Activated naive CD8-positive, alpha-beta T cell treated with anti-CD3 and anti-CD28 coated beads, Interleukin-2, amount 50 U/mL, for 24 hours (primary cell): Measurements from ENCODE around the gene GNL1.
"Not testable (repeated sequence)": the region's sequence is repeated elsewhere in the genome, so short reads cannot be mapped to it uniquely, and the experiment has no call there.

Experiments used
- ATAC-seq: fragments of 150-1000 bp; cut with Tn5 transposase; one replicate; pipeline ENCODE4 v1.10.0; 2021
- DNase-seq: peaks from one replicate; pipeline ENCODE4 v3.0.0; 2021
- H3K27ac Mint-ChIP-seq: one replicate; pipeline ENCODE4 v1.8.0; 2021; ENCODE audit warnings: mild to moderate bottlenecking, mixed read lengths
- H3K27me3 Mint-ChIP-seq: one replicate; pipeline ENCODE4 v1.8.0; 2021; ENCODE audit warnings: mixed read lengths
- H3K36me3 Mint-ChIP-seq: one replicate; pipeline ENCODE4 v1.8.0; 2021; ENCODE audit warnings: low read depth, mixed read lengths
- H3K4me1 Mint-ChIP-seq: one replicate; pipeline ENCODE4 v1.8.0; 2021; ENCODE audit warnings: mixed read lengths
- H3K4me3 Mint-ChIP-seq: one replicate; pipeline ENCODE4 v1.8.0; 2021; ENCODE audit warnings: mild to moderate bottlenecking, moderate library complexity, mixed read lengths
- H3K9me3 Mint-ChIP-seq: one replicate; pipeline ENCODE4 v1.8.0; 2021; ENCODE audit warnings: mixed read lengths

Gene GNL1

GRCh38 chr6:30507849-30508827 lies 48.2 kb downstream of the GNL1 start:
- Mint-ChIP-seq H3K36me3 (peaks cover 3% of the 10 kb centered on the region), H3K27me3 (no peaks in the 10 kb centered on the region), H3K4me1 (peaks cover 72% of the 10 kb centered on the region), H3K4me3 (peak overlapping the region; percentile 51), H3K9me3 (no peaks in the 10 kb centered on the region), H3K27ac (peak overlapping the region; percentile 88)
- ATAC-seq: peak; percentile 44
- no peak for DNase-seq

DNA sequence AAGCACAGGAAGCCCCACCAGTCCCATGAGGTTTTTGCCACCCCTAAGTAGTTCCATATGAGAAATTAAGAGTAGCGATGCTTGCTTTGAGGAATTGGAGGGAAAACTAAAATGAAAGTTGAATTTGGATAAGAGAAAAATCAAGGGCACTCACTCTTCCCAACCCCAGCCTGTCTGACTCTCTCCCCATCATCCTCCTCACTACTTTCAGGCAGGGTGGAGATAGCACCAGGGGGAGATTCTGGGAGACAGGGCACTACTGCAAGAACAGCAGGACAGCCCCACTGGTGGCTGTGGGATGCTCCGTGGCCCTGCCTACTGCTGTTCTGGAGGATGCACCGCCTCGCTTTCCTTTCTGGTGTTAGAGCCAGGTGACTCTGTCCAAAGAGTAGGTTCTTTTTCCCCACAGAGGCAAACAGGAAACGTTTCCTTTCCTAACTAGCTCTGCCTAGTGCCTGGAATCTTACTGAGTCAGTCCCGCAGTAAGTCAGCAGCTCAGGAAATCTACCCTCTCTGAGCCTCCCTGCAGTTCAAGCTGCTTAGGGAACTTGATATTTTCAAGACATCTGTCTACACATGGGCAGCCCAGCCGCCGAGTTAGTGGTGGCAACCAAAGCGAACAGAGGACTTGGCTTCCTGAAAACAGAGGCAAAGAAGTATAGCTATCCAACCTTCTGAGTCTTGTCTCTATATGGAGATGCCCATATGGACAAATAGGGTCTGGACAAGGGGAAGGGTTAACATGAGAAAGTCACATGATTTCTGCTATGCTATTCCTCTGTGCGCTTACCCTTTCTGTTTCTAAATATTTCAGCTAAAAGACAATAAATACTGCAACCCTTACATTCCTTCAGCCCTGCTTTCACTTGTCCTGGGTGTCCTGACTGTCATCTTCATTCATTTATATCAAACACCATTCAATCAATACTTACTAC lies 55.6 kb downstream of the GNL1 start:
- no peaks in the 10 kb centered on the region for H3K36me3 Mint-ChIP-seq
- no peaks in the 10 kb centered on the region for H3K9me3 Mint-ChIP-seq
- peak overlapping the region; percentile 73 for H3K4me3 Mint-ChIP-seq
- no peaks in the 10 kb centered on the region for H3K27me3 Mint-ChIP-seq
- peaks cover 50% of the 10 kb centered on the region for H3K4me1 Mint-ChIP-seq
- H3K27ac Mint-ChIP-seq: peak overlapping the region; percentile 82
- ATAC-seq (no peak), DNase-seq (no peak)

DNA sequence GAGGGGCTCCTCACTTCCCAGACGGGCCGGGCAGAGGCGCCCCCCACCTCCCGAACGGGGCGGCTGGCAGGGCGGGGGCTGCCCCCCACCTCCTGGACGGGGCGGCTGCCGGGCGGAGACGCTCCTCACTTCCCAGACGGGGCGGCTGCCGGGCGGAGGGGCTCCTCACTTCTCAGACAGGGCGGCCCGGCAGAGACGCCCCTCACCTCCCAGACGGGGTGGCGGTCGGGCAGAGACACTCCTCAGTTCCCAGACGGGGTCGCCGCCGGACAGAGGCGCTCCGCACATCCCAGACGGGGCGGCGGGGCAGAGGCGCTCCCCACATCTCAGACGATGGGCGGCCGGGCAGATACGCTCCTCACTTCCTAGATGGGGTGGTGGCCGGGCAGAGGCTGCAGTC lies 57.6 kb downstream of the GNL1 start:
- not testable (repeated sequence) for H3K9me3 Mint-ChIP-seq, DNase-seq, H3K27ac Mint-ChIP-seq, ATAC-seq, H3K4me3 Mint-ChIP-seq, H3K27me3 Mint-ChIP-seq
- Mint-ChIP-seq H3K4me1 (peaks cover 64% of the 10 kb centered on the region), H3K36me3 (peaks cover 13% of the 10 kb centered on the region)

GRCh38 chr6:30497714-30498113 lies 58.6 kb downstream of the GNL1 start:
- DNase-seq: no peak
- Mint-ChIP-seq H3K36me3 (peaks cover 22% of the 10 kb centered on the region), H3K9me3 (no peaks in the 10 kb centered on the region), H3K4me1 (peaks cover 69% of the 10 kb centered on the region), H3K27ac (peak overlapping the region; percentile 84), H3K27me3 (no peaks in the 10 kb centered on the region), H3K4me3 (peak overlapping the region; percentile 7)
- ATAC-seq: no peak

- H3K27me3 Mint-ChIP-seq, ATAC-seq, H3K9me3 Mint-ChIP-seq, DNase-seq: not testable (repeated sequence)
- H3K4me1 Mint-ChIP-seq: peaks cover 72% of the 10 kb centered on the region
- peak overlapping the region; percentile 7 for H3K4me3 Mint-ChIP-seq
- H3K27ac Mint-ChIP-seq: peak overlapping the region; percentile 84
- H3K36me3 Mint-ChIP-seq: peaks cover 26% of the 10 kb centered on the region
These were observed 59.1 kb downstream of the GNL1 start for GRCh38 chr6:30497261-30497599.

GRCh38 chr6:30495993-30496392 lies 60.3 kb downstream of the GNL1 start:
- no peak for DNase-seq
- no peak overlapping the region for H3K4me3 Mint-ChIP-seq
- ATAC-seq: no peak
- no peaks in the 10 kb centered on the region for H3K27me3 Mint-ChIP-seq
- peaks cover 39% of the 10 kb centered on the region for H3K36me3 Mint-ChIP-seq
- H3K9me3 Mint-ChIP-seq: no peaks in the 10 kb centered on the region
- peak overlapping the region; percentile 84 for H3K27ac Mint-ChIP-seq
- H3K4me1 Mint-ChIP-seq: peaks cover 77% of the 10 kb centered on the region

DNA sequence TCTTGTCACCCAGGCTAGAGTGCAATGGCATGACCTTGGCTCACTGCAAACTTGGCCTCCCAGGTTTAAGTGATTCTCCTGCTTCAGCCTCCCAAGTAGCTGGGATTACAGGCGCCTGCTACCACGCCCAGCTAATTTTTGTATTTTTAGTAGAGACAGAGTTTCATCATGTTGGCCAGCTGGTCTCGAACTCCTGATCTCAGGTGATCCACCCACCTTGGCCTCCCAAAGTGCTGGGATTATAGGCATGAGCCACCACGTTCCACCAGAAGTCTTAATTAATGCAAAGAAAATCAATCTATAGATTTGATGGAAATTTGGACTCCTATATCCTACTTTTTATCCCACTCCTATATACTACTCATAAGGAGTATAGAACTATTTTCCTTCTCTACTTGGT lies 61.2 kb downstream of the GNL1 start:
- not testable (repeated sequence) for H3K27me3 Mint-ChIP-seq, H3K9me3 Mint-ChIP-seq, DNase-seq, ATAC-seq
- Mint-ChIP-seq H3K27ac (peak overlapping the region; percentile 84), H3K4me3 (peak overlapping the region; percentile 37), H3K4me1 (peaks cover 69% of the 10 kb centered on the region), H3K36me3 (peaks cover 48% of the 10 kb centered on the region)

DNA sequence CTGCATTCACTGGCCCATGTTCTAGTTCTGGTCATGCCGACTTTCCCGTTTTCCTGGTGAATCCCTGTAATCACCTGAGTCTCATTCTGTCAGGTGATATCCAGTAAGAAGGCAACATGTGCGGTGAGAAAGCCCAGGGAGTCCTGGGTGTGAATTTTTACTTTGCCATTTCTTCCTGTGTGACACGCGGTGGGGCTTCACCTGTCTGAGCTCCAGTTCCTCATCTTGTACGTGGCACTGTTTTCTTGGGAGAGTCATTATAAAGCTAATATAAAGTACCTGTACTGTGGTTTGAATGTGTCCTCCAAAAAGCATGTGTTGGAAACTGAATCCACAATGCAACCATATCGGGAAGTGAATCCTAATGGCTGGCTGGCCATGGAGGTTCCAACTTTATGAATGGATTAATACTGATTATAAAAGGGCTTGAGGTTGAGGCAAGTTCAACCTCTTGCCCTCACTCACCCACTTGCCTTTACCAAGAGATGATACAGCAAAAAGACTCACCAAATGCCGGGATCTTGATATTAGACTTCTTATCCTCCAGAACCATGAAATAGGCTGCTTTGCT lies 61.9 kb downstream of the GNL1 start:
- peak overlapping the region; percentile 84 for H3K27ac Mint-ChIP-seq

GRCh38 chr6:30493643-30494250 lies 62.5 kb downstream of the GNL1 start:
- no peaks in the 10 kb centered on the region for H3K27me3 Mint-ChIP-seq
- peaks cover 71% of the 10 kb centered on the region for H3K4me1 Mint-ChIP-seq
- H3K36me3 Mint-ChIP-seq: peaks cover 56% of the 10 kb centered on the region
- ATAC-seq (no peak), DNase-seq (peak; percentile 68)
- H3K9me3 Mint-ChIP-seq: no peaks in the 10 kb centered on the region
- peak overlapping the region; percentile 84 for H3K27ac Mint-ChIP-seq
- H3K4me3 Mint-ChIP-seq: peak overlapping the region; percentile 95

More for the DNA sequence above, 61.9 kb downstream of the GNL1 start:
- peaks cover 65% of the 10 kb centered on the region for H3K4me1 Mint-ChIP-seq
- no peak for DNase-seq
- H3K36me3 Mint-ChIP-seq: peaks cover 52% of the 10 kb centered on the region
- ATAC-seq: no peak
- H3K27me3 Mint-ChIP-seq: no peaks in the 10 kb centered on the region
- H3K4me3 Mint-ChIP-seq: peak overlapping the region; percentile 95
- no peaks in the 10 kb centered on the region for H3K9me3 Mint-ChIP-seq

DNA sequence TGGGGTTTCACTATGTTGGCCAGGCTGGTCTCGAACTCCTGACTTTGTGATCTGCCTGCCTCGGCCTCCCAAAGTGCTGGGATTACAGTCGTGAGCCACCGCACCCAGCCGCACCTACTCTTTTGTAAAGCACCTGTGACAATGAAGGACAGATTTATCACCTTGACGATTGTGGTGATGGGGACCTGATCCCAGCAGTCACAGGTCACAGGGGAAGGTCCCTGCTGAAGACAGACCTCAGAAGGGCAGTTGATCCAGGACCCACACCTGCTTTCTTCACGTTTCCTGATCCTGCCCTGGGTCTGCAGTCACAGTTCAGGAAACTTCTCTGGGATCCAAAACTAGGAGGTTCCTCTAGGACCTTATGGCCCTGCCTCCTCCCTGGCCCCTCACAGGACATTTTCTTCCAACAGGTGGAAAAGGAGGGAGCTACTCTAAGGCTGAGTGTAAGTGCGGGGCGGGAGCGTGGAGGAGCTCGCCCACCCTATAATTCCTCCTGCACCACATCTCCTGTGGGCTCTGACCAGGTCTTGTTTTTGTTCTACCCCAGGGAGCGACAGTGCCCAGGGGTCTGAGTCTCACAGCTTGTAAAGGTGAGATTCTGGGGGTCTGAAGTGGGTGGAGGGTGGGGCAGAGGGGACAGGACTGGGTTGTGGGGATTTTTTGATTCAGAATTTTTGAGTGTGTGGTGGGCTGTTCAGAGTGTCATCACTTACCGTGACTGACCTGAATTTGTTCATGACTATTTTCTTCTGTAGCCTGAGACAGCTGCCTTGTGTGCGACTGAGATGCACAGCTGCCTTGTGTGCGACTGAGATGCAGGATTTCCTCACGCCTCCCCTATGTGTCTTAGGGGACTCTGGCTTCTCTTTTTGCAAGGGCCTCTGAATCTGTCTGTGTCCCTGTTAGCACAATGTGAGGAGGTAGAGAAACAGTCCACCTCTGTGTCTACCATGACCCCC lies 64.0 kb downstream of the GNL1 start:
- Mint-ChIP-seq H3K9me3 (no peaks in the 10 kb centered on the region), H3K4me3 (peak overlapping the region; percentile 95), H3K4me1 (peaks cover 70% of the 10 kb centered on the region), H3K27ac (peak overlapping the region; percentile 91), H3K27me3 (no peaks in the 10 kb centered on the region), H3K36me3 (peaks cover 56% of the 10 kb centered on the region)
- ATAC-seq: peak; percentile 15
- no peak for DNase-seq
